A549 (cell line): ENCODE data around the gene TOP3A. TPM values are rescaled to one million over a fixed set of nuclear protein-coding genes. Genes with fewer than 3 reads are reported as not detected.

Source experiments
- ATAC-seq, 2 experiments: fragments of 200-7000 bp in 1 of 2; fragments of >200 bp in 1 of 2; cut with Nextera tagmentation in 1 of 2; cut with Tn5 transposase in 1 of 2; 3 replicates each; pipeline versions ENCODE4 v1.8.0 to v1.9.1; 2018 to 2020; ENCODE audit warnings: mild to moderate bottlenecking in 1 of 2, moderate library complexity in 1 of 2
- CTCF ChIA-PET: fragments of 300-600 bp; sonication (Branson Sonifier 250); formaldehyde crosslinking; extraction: SDS; loops from one replicate; lab custom pipeline; 2021; ENCODE audit warnings: antibody characterized with exemption, inconsistent platforms; lab: Yijun Ruan, JAX
- POLR2A ChIA-PET: fragments of 350-600 bp; formaldehyde crosslinking; extraction: SDS; loops from one replicate; lab custom pipeline; 2021; ENCODE audit warnings: antibody characterized with exemption, inconsistent platforms; lab: Yijun Ruan, JAX
- DNase-seq, 2 experiments: peaks; one replicate each; pipeline versions ENCODE4 v3.0.0 to v3.0.0-alpha.2; 2011 to 2016; ENCODE audit warnings: low read depth in 1 of 2, low spot score in 1 of 2
- FAIRE-seq: peaks from 2 replicates; lab custom pipeline; 2011; peaks lifted over from hg19 to GRCh38; lab: Jason Lieb, UNC
- H3K27ac ChIP-seq, 2 experiments: fragments of >200 bp; sonication (Bioruptor Twin); formaldehyde crosslinking; 3 replicates each; pipeline ENCODE4 v1.5.1; 2016 to 2017
- H3K4me1 ChIP-seq: fragments of >200 bp; sonication (Bioruptor Twin); formaldehyde crosslinking; 3 replicates; pipeline ENCODE4 v1.6.1; 2016
- H3K4me2 ChIP-seq: fragments of >200 bp; sonication (Bioruptor Twin); formaldehyde crosslinking; 3 replicates; pipeline ENCODE4 v1.6.1; 2016
- H3K4me3 ChIP-seq: fragments of >200 bp; sonication (Bioruptor Twin); formaldehyde crosslinking; 3 replicates; pipeline ENCODE4 v1.5.1; 2016
- H3K9me3 ChIP-seq: fragments of >200 bp; sonication (Bioruptor Twin); formaldehyde crosslinking; 3 replicates; pipeline ENCODE4 v1.6.1; 2016
- CBX8 ChIP-seq: fragments of 200-600 bp; sonication (generic); IDR thresholded peaks from 2 replicates; pipeline ENCODE4 v1.6.1; 2016
- GATA3 ChIP-seq: IDR thresholded peaks from 2 replicates; pipeline ENCODE4 v1.6.1; 2012; ENCODE audit warnings: borderline replicate concordance
- HEYL ChIP-seq: fragments of 250-450 bp; sonication (Bioruptor Pico); IDR thresholded peaks from 2 replicates; pipeline ENCODE4 v1.8.0; 2021; ENCODE audit warnings: mild to moderate bottlenecking, moderate library complexity
- HOXB13 ChIP-seq: fragments of 250-450 bp; sonication (Bioruptor Pico); IDR thresholded peaks from 2 replicates; pipeline ENCODE4 v1.5.0; 2020; ENCODE audit warnings: low read depth, mild to moderate bottlenecking, moderate library complexity
- JUN ChIP-seq, 2 experiments: fragments of >200 bp; sonication (Bioruptor Twin); formaldehyde crosslinking; IDR thresholded peaks; 2 replicates in 1 of 2; 3 replicates in 1 of 2; pipeline ENCODE4 v1.6.1; 2016 to 2017
- PHF8 ChIP-seq: fragments of 200-600 bp; sonication (generic); IDR thresholded peaks from 2 replicates; pipeline ENCODE4 v1.6.1; 2016; ENCODE audit warnings: low read depth, mild to moderate bottlenecking, antibody characterized with exemption, moderate library complexity, borderline replicate concordance
- RAD21 ChIP-seq, 2 experiments: fragments of >200 bp in 1 of 2; sonication (Bioruptor Twin) in 1 of 2; formaldehyde crosslinking in 1 of 2; IDR thresholded peaks in 1 of 2; conservative IDR thresholded peaks in 1 of 2; 2 replicates in 1 of 2; 3 replicates in 1 of 2; pipeline ENCODE4 v1.6.1; 2012 to 2018; ENCODE audit warnings: inconsistent platforms in 1 of 2
- RCOR1 ChIP-seq: fragments of 150-350 bp; IDR thresholded peaks from 2 replicates; pipeline ENCODE4 v1.6.1; 2014; ENCODE audit warnings: antibody characterized with exemption, low read length, low read depth
- REST ChIP-seq: fragments of 200-600 bp; sonication (generic); IDR thresholded peaks from 2 replicates; pipeline ENCODE4 v1.6.1; 2016; ENCODE audit warnings: antibody characterized with exemption, mild to moderate bottlenecking, moderate library complexity
- SREBF2 ChIP-seq: fragments of 450-650 bp; IDR thresholded peaks from 2 replicates; pipeline ENCODE4 v1.6.1; 2014; ENCODE audit warnings: mild to moderate bottlenecking, moderate library complexity
- TP53 ChIP-seq: fragments of 250-450 bp; sonication (Bioruptor Pico); IDR thresholded peaks from 2 replicates; pipeline ENCODE4 v1.5.0; 2021; ENCODE audit warnings: mild to moderate bottlenecking, moderate library complexity
- WGBS: methylation state at CpG from one replicate; pipeline ENCODE4 v1.1.6; 2017; ENCODE audit errors: missing lambda C conversion rate; 5-methylcytosine and 5-hydroxymethylcytosine counted together
- polyA plus RNA-seq, 4 experiments: library from polyadenylated mRNA; depleted of rRNA in 3 of 4; stranded (reverse); fragments of >200 nt; fragmentation: RNase III in 1 of 4; extraction: RNeasy Plus Mini Kit Qiagen cat#74134 plus additional on column Dnase treatment in 1 of 4; gene quantifications; 2 replicates in 3 of 4; 3 replicates in 1 of 4; pipeline ENCODE4 v1.2.3, GENCODE V29; 2011 to 2017
- TF ChIP-seq, protein P1 (sequence below): fragments of 250-450 bp; sonication (Bioruptor Pico); IDR thresholded peaks from 2 replicates; pipeline ENCODE4 v1.5.0; 2020; ENCODE audit warnings: low read depth, mild to moderate bottlenecking, moderate library complexity

TOP3A gene
- polyA plus RNA-seq, 2 of the 4 experiments (the other 2 are of a cell fraction): 29.0 to 29.3 TPM

DNA sequence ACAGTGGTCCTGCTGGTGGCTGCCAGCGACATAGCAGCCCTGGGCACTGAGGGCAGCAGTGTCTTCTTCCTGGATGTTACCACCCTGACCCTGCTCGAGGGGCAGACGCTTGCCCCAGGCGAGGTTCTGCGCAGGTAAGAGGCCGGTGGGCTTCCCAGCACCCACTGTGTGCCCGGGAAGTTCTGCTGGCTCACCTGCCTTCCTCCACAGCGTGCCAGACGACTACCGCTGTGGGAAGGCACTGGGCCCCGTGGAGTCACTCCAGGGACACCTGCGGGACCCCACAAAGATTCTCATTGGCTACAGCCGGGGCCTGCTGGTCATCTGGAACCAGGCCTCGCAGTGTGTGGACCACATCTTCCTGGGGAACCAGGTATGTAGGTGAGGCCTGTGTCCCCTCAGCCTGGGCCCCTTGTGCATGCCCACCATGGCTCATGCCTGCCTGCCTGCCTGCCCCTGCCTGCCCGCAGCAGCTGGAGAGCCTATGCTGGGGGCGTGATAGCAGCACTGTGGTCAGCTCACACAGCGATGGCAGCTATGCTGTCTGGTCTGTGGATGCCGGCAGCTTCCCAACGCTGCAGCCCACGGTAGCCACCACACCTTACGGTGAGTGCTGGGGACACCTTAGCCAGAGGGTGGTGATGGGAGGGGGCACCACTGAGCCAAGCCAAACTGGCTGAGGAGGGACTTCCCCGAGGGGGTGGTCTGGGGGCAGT is 80.8 kb downstream of the TOP3A start:
- no peak for TF ChIP-seq REST
- no peak for TF ChIP-seq RAD21 (conservative IDR thresholded peaks at IDR 0.05 in 1 of 2, IDR thresholded peaks at IDR 0.05 in 1 of 2)
- no peak for TF ChIP-seq CBX8
- TF ChIP-seq HOXB13 (CRISPR knock-in tag): no peak
- no peak for TF ChIP-seq RCOR1
- ChIA-PET POLR2A (no interaction called here), CTCF (interaction anchor here (0.6 to 12.1 kb wide), 4 partner anchors 9 to 16 kb away, joined by 3 to 103 read pairs (median 20); no protein-coding TSS in a partner anchor)
- Histone ChIP-seq H3K4me1 (peaks cover 6% of the 10 kb centered on the region; the same call in 1 of the 3 replicates), H3K9me3 (no peaks in the 10 kb centered on the region), H3K27ac (no peak overlapping the region), H3K4me2 (no peak overlapping the region), H3K4me3 (no peak overlapping the region)
- DNase-seq (no peak), FAIRE-seq (no peak), ATAC-seq (no peak)
- 80% methylated on average over 10 of the region's 22 CpGs for WGBS

- TF ChIP-seq JUN (IDR thresholded peaks at IDR 0.05): no peak
- TF ChIP-seq, all 56 proteins: peak for 0
- no peak overlapping the region for H3K4me2 ChIP-seq
- ATAC-seq (no peak), FAIRE-seq (no peak), DNase-seq (no peak)
- no peaks in the 10 kb centered on the region for H3K9me3 ChIP-seq
- 80% methylated on average over 9 of the region's 9 CpGs for WGBS
- CTCF ChIA-PET: interaction anchor here (0.7 to 12.1 kb wide), 5 partner anchors 10 to 121 kb away, joined by 3 to 103 read pairs (median 5); no protein-coding TSS in a partner anchor
- H3K4me3 ChIP-seq: no peak overlapping the region
- POLR2A ChIA-PET: no interaction called here
- no peak overlapping the region for H3K27ac ChIP-seq
- H3K4me1 ChIP-seq: peaks cover 12% of the 10 kb centered on the region; the same call in 2 of the 3 replicates
These were observed 83.6 kb downstream of the TOP3A start for GRCh38 chr17:18231164-18231563.

- 84% methylated on average over 13 of the region's 14 CpGs for WGBS
- Histone ChIP-seq H3K9me3 (no peaks in the 10 kb centered on the region), H3K4me3 (no peak overlapping the region)
- TF ChIP-seq PHF8 (no peak), RCOR1 (no peak), JUN (IDR thresholded peaks at IDR 0.05) (no peak), HEYL (no peak), GATA3 (no peak), SREBF2 (no peak), TP53 (CRISPR knock-in tag) (no peak)
- TF ChIP-seq, protein P1, sequence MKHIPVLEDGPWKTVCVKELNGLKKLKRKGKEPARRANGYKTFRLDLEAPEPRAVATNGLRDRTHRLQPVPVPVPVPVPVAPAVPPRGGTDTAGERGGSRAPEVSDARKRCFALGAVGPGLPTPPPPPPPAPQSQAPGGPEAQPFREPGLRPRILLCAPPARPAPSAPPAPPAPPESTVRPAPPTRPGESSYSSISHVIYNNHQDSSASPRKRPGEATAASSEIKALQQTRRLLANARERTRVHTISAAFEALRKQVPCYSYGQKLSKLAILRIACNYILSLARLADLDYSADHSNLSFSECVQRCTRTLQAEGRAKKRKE (CRISPR knock-in tag): no peak
- TF ChIP-seq, all 56 proteins: peak for 0
- DNase-seq: no peak
- H3K27ac ChIP-seq: no peak overlapping the region
- no peak overlapping the region for H3K4me2 ChIP-seq
- no peak for ATAC-seq
- ChIA-PET CTCF (interaction anchor here (0.7 to 12.1 kb wide), 6 partner anchors 9 to 121 kb away, joined by 3 to 103 read pairs (median 4); no protein-coding TSS in a partner anchor), POLR2A (no interaction called here)
- H3K4me1 ChIP-seq: peaks cover 9% of the 10 kb centered on the region; the same call in 2 of the 3 replicates
- no peak for FAIRE-seq
These were observed 84.3 kb downstream of the TOP3A start for GRCh38 chr17:18230288-18231141.
